Pulmonary artery endothelial cell (primary cell): ENCODE results near the gene ALPL. TPM values are rescaled to one million over a fixed set of nuclear protein-coding genes. Genes with fewer than 3 reads are reported as not detected.

Source experiments
- DNase-seq: peaks from one replicate; pipeline ENCODE4 v3.0.0-alpha.2; 2011; ENCODE audit warnings: low read depth, low spot score
- total RNA-seq: library from RNA; depleted of rRNA; stranded (reverse); fragments of >200 nt; gene quantifications from 2 replicates; pipeline ENCODE4 v1.2.3, GENCODE V29; 2014

ALPL gene
- total RNA-seq, 1 donor from 2014 or later = 0.13 TPM

GRCh38 chr1:21598417-21598816 is 89.2 kb downstream of the ALPL start:
- DNase-seq = no peak

DNA sequence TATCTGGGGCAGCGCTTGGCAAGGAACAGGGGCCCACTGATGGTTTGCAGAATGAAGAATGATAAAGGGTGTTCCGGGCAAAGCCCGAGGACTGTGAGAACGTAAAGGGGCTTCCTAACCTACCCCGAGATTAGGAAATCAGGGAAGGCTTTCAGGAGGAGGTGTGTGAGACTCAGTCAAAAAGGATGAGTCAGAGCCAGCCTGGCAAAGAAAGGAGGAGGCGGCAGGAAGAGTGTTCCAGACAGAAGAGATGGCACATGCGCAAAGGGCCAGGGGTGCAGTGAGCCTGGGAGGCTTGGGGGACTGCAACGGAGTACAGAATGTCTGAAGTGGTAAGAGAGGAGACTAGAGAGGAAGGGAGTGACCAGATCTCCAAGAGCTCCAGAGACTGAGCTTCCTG is 89.7 kb downstream of the ALPL start:
- DNase-seq = no peak

DNA sequence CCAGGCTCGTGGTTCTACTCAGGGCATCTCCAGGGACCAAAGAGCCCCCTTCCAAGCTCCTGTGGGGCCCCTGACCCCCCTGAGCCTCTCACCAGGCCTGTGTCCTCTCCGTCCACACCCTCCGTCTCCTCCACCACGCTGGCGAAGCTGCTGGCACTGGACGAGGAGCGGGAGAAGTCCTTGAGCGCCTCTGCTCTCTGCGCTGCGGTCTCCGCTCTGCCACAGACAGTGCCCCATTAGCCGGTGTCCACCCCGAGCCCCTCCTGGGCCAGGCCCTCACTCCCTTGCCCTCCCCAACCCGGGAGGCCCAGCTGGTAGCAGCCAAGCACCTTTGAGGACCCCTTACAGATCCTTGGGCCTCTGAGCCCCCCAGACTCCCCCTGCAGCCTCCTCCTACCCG is 90.2 kb downstream of the ALPL start:
- no peak for DNase-seq

DNA sequence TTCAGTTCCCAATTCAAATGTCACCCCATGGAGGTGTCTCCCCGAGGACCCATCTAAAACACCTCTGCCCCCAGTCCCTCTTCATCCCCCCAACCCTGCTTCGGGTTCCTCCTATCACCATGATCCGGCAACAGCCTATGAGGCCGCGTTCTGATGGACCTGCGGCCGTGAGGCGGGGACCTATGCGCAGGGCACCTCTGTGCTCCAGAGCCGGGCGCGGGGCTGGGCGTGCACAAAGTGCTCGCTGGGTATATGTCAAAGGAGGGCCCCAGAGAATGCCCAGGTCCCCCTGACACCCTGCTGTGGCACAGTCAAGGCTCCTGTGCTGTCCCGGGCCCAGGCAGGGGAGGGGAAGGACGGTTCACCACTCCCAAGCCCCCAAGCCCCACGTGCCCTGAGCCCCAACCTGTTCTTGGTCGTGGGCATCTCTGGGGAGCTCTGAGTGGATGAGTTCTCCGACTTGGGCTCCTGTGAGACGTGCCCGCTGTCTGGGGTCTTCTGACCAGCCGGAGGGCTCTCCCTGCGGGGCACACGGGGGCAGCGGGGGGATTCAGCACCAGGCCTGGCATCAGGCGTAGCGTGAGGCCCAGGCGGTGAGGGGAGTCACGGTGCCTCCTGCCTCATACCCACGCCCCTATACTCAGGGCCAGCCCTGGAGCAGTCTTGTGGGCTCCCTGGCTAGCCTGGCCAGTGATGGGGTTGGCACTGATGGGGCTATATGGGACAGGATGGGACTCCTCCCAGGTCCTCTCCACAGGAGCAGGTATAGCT is 92.2 kb downstream of the ALPL start:
- no peak for DNase-seq

- DNase-seq = no peak
Measured at GRCh38 chr1:21603177-21604138, 94.2 kb downstream of the ALPL start.

GRCh38 chr1:21604208-21604957 is 95.2 kb downstream of the ALPL start:
- DNase-seq = no peak

GRCh38 chr1:21605012-21605715 is 95.9 kb downstream of the ALPL start:
- DNase-seq = no peak

- DNase-seq = no peak
Measured at GRCh38 chr1:21605964-21606705, 96.9 kb downstream of the ALPL start.

GRCh38 chr1:21607549-21608529 is 98.6 kb downstream of the ALPL start:
- DNase-seq = peak; percentile 47

DNA sequence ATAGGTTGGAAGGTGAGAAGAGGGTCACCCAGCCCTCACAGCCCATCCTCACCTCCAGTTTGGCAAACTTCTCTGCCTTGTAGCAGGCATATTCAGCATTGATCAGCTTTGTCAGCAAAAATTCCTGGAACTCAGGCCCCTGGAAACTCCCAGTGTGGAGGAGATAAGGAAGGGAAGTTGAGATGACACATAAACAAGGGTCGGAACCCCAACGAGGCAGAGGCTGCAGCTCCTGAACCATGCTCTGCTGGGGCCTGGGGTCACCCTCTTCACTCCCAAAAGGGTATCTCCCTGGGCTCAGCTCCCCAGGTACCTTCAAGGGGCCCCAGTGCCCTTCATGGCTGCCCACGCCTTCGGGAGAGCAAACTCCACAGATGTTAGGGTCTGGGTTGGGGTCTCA is 99.6 kb downstream of the ALPL start:
- DNase-seq = no peak

GRCh38 chr1:21610027-21610426 is 100.8 kb downstream of the ALPL start:
- no peak for DNase-seq

GRCh38 chr1:21610989-21611785 is 102.0 kb downstream of the ALPL start:
- no peak for DNase-seq

DNA sequence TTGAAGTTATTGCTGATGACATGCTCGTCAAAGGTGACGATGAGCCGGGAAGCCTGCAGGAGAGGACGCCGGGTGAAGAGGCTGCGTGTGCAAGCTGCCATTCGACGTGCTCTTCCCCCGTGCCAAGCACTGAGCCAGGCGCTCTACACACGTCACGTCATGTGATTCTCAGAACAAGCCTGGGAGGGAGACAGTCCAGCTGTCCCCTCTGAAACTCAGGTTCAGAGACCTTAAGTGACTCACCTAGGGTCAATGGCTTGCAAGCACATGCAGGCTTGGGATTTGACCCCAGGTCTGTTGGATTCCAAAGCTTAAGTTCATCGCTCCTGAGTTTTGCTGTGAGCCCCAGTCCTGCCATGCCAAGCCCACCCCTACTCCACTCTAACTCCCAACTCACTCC is 102.8 kb downstream of the ALPL start:
- no peak for DNase-seq

DNA sequence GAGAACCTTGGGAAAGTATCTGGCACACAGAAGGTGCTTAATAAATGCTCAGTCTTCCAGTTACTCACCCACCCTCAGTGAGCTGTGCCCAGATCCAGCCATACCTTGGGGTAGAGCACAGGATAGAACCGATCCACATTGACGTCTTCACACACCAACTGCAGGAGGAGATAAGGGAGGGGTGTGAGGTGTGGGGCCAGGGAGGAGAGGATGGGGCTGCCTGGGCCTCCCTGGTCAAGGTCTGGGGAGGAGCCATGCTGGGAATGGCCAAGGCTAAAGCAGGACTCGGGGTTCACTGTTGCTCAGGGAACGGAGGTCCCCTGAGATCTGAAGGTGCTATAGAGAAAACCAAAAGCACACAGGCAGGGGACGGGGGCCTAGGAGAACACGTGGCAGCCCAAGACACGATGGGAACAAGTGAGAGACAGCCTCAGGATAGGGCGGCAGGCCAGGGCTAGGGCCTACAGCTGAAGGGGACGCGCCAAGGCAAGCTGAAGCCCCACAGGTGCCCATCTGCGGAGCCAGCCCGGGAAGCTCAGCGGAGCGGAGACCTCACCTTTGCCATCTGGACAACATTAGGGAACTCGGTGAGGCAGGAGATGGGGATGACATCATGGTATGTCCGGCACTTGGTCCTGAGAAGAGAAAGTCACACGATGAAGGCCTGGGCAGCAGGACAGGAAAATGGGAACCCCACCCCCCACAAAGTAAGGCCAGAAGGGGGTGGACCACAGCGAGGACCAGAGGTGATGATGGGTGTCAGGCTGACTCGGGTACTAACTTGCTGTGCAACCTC is 104.0 kb downstream of the ALPL start:
- no peak for DNase-seq

- DNase-seq = no peak
Measured at GRCh38 chr1:21614419-21615115, 105.3 kb downstream of the ALPL start.

DNA sequence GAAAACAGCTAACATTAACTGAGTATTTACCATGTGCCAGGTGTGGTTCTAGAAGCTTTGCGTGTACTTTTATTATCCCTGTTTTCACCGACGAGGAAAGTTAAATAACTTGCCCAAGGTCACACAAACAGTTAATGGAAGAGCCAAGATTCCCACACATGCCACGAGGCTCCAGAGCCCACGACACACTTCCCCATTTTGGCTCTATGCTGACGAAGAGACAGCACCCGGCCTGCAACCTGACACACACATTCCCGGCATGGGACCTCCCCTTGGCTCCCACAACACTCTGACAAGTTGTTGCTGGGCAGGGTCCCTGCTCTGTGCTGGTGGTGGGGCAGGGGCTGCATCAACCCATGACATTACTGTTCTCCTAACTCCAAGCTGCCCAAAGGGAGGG is 107.1 kb downstream of the ALPL start:
- DNase-seq = no peak
